ENCODE measurements around the gene ABCG1. TPM values are rescaled to one million over a fixed set of nuclear protein-coding genes. Genes with fewer than 3 reads are reported as not detected.

Gene ABCG1
- total RNA-seq, 1 donor from 2014 or later = 74.9 TPM

DNA sequence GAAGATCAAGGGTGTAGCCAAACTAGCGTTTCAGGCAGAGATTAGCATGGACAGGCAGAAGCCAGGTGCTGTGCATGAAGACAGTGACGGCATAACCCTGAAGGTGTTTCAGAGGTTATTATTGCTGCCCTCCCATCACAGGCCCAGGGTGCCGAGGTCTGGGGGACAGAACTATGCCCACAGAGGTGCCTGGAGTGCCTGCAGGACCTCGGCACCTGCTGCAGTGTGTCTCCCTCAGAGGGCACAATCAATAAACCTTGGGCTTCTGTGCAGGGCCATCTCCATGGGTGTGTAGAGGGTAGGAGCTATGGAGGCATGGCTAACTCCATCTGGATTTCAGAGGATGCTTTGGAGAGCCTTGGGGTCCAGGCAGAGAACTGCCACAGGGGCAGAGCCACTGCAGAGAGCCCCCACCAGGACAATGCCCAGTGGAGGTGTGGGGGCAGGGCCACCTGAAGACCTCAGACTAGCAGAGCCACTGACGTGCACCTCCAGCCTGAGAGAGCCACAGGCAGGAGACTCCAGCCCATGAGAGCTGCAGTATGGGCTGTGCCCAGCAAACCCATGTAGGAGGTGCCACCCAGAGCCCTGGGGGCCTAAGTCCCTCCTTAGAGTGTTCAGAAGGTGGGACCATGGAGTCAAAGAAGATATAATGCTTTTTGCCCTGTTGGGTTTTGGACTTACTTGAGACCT lies 5.7 kb upstream of the ABCG1 start:
- H3K27me3 ChIP-seq (ENCODE audit: low read depth) = no peaks in the 10 kb centered on the region
- no peak for DNase-seq
- H3K4me1 ChIP-seq = peaks cover 8% of the 10 kb centered on the region
- H3K4me3 ChIP-seq = no peak overlapping the region
- H3K9me3 ChIP-seq = no peaks in the 10 kb centered on the region
- TF ChIP-seq, protein P1, sequence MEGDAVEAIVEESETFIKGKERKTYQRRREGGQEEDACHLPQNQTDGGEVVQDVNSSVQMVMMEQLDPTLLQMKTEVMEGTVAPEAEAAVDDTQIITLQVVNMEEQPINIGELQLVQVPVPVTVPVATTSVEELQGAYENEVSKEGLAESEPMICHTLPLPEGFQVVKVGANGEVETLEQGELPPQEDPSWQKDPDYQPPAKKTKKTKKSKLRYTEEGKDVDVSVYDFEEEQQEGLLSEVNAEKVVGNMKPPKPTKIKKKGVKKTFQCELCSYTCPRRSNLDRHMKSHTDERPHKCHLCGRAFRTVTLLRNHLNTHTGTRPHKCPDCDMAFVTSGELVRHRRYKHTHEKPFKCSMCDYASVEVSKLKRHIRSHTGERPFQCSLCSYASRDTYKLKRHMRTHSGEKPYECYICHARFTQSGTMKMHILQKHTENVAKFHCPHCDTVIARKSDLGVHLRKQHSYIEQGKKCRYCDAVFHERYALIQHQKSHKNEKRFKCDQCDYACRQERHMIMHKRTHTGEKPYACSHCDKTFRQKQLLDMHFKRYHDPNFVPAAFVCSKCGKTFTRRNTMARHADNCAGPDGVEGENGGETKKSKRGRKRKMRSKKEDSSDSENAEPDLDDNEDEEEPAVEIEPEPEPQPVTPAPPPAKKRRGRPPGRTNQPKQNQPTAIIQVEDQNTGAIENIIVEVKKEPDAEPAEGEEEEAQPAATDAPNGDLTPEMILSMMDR (IDR thresholded peaks at IDR 0.05) = no peak
- intact Hi-C loops (cut with DNase I) = no loop called here
- H3K27ac ChIP-seq = no peak overlapping the region
- ATAC-seq = no peak
- no peaks in the 10 kb centered on the region for H3K36me3 ChIP-seq

DNA sequence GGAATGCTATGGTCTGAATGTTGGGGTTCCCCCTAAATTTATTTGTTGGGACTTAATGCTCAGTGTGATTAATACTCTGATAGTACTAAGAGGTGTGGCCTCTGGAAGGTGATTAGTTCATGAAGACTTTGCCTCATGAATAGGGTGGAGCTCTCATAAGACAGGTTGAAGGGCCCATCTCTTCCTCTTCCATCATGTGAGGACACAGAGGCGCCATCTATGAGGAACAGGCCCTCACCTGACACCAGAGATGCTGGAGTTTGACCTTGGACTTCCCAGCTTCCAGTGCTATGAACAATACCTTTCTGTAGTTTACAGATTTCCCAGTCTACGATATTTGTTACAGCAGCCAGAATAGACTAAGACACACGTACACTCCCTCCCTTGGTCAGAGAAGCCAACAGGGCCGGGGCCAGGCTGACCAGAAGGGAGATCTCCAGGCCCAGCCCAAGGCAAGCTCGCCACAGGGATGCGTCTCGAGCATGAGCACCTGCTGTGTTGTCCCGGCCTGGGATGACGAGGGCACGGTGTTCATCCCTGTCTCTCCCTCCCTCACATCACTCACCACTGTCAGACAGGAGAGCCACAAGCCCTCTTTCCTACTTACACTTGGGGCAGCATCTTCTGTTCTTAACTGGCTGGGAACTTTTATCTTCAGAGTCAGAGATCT lies 4.7 kb upstream of the ABCG1 start:
- Histone ChIP-seq H3K4me1 (peaks cover 14% of the 10 kb centered on the region), H3K27ac (no peak overlapping the region), H3K36me3 (no peaks in the 10 kb centered on the region), H3K9me3 (no peaks in the 10 kb centered on the region), H3K4me3 (no peak overlapping the region), H3K27me3 (ENCODE audit: low read depth) (no peaks in the 10 kb centered on the region)
- ATAC-seq = no peak
- TF ChIP-seq, protein P1 (IDR thresholded peaks at IDR 0.05) = no peak
- intact Hi-C loops (cut with DNase I) = no loop called here
- DNase-seq = no peak

DNA sequence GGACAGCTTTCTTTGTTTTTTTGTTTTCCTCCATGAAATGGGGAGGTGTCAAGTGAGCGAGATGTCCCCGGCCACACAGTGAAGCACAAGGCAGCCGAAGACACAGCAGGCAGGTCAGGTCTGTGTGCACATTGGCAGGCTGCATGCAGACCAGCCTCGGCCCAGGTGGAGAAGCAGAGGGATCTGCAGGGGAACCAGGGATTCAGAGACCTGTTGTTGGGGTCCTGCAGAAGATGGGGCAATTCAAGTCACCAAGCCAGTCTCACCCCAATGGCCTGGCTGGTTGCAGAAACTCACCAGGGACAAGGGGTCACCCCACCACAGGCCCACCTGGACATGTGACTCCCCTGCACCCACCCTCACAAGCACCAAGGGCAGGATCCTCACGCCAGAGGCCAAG lies 4.0 kb upstream of the ABCG1 start:
- Histone ChIP-seq H3K27me3 (ENCODE audit: low read depth) (no peaks in the 10 kb centered on the region), H3K4me3 (no peak overlapping the region), H3K9me3 (no peaks in the 10 kb centered on the region), H3K36me3 (no peaks in the 10 kb centered on the region), H3K4me1 (peaks cover 14% of the 10 kb centered on the region), H3K27ac (no peak overlapping the region)
- intact Hi-C loops (cut with DNase I) = no loop called here
- TF ChIP-seq, protein P1 (IDR thresholded peaks at IDR 0.05) = no peak
- DNase-seq (no peak), ATAC-seq (no peak)

DNA sequence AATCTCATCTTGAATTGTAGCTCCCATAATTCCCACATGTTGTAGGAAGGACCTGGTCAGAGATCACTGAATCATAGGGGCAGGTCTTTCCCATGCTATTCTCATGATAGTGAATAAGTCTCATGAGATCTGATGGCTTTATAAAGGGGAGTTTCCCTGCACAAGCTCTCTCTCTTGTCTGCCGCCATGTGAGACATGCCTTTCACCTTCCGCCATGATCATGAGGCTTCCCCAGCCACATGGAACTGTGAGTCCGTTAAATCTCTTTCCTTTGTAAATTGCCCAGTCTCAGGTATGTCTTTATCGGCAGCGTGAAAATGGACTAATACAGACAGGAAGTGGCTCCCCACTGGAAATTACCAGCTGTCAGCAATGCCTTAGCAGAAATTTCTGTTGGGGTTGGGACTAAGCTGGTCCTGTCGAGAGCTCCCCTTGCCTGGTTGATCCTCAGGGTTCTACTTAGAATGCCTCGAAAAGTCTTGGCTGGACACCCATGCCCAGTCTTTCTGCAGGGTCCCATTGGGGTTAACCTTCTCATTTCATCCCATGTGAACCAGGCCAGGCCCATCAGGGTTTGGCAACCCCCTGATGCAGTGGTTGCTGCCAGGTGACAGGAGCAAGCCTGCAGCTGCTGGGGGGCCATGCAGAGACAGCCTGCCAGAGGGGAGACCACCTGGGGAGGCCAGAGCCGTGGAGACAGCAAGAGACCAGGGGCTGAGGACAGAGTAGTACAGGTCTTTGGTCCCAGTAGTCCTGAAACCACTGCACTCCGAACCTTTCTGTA lies 2.8 kb upstream of the ABCG1 start:
- no peak for DNase-seq
- intact Hi-C loops (cut with DNase I) = no loop called here
- TF ChIP-seq, protein P1 (IDR thresholded peaks at IDR 0.05) = no peak

DNA sequence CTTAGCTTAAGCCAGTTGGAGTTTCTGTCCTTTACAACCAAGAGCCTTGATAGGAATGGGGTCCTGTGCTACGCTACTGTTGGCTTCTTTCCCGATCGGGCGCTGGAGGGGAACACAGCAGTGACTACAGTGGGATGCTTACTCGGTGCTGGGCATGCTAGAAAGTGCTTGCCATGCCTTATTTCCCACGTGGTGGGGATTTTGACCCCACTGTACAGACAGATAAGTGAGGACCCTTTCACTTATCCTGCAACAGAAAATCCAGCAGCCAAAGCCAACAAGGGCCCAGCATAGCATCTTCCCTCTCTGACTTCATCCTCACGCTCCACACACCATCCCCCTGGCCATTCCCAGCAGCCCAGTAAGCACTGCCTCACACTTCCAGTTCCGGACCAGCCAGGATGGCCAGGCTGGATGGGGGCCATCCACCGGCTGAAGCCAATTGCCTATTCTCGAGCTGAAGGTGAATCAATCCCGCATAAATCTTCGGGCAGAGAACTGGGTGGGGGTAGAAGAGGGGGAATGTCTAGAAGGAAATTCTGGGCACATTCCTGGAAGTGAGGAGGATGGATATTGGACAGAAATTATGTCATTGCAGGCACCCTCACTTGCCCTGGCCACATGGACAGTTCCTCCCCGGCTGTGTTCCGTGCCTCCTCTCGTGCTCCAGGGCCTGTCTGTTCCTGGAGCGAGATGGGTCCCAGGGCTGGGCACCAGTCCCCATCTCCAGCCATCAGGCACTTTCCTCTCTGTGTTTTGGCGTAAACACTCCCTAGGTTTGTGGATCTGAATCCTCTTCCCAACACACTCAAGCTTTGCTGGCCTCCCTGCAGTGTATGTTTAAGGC lies 2.0 kb upstream of the ABCG1 start:
- ATAC-seq = no peak
- intact Hi-C loops (cut with DNase I) = no loop called here
- Histone ChIP-seq H3K4me1 (peaks cover 25% of the 10 kb centered on the region), H3K27me3 (ENCODE audit: low read depth) (no peaks in the 10 kb centered on the region), H3K9me3 (no peaks in the 10 kb centered on the region), H3K4me3 (no peak overlapping the region), H3K27ac (no peak overlapping the region), H3K36me3 (no peaks in the 10 kb centered on the region)
- DNase-seq = peak; percentile 24
- TF ChIP-seq, protein P1 (IDR thresholded peaks at IDR 0.05) = no peak

More for the DNA sequence above, 2.8 kb upstream of the ABCG1 start:
- Histone ChIP-seq H3K36me3 (no peaks in the 10 kb centered on the region), H3K9me3 (no peaks in the 10 kb centered on the region), H3K4me1 (peaks cover 17% of the 10 kb centered on the region), H3K27me3 (ENCODE audit: low read depth) (no peaks in the 10 kb centered on the region), H3K27ac (no peak overlapping the region), H3K4me3 (no peak overlapping the region)
- ATAC-seq = no peak
